ENCODE measurements around the gene QPCTL. TPM values are rescaled to one million over a fixed set of nuclear protein-coding genes. Genes with fewer than 3 reads are reported as not detected.
A peak's percentile ranks its signal among the peaks of the same experiment; 100 is the strongest.
"Not testable (repeated sequence)": the region's sequence is repeated elsewhere in the genome, so short reads cannot be mapped to it uniquely, and the experiment has no call there.

Gene QPCTL
- polyA plus RNA-seq, 1 experiment, result 6.7 TPM

GRCh38 chr19:45682908-45683307 is 9.6 kb upstream of the QPCTL start:
- CTCF ChIA-PET, result no interaction called here

DNA sequence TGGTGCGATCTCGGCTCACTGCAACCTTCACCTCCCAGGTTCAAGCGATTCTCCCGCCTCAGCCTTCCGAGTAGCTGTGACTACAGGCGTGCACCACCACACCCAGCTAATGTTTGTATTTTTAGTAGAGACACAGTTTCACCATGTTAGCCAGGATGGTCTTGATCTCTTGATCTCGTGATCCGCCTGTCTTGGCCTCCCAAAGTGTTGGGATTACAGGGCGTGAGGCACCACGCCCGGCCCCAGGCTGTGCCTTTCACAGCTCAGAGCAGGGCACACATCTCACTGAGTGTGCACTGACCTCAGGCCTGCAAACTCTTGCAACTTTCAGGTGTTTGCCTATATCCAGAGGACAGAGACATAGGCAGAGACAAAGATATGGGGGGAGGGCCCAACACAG is 7.4 kb upstream of the QPCTL start:
- H3K4me3 ChIP-seq (ENCODE audit: low read depth, low read length); H3K27ac ChIP-seq (ENCODE audit: low read depth, low read length); DNase-seq (ENCODE audit: low read depth, low spot score); H3K9me3 ChIP-seq (ENCODE audit: control insufficient read depth, insufficient read depth, low read length); H3K27me3 ChIP-seq (ENCODE audit: control insufficient read depth, insufficient read depth, low read length); POLR2A ChIA-PET: not testable (repeated sequence)
- CTCF ChIA-PET, result interaction anchor here (0.7 kb wide), 2 partner anchors 9 to 128 kb away, joined by 4 to 5 read pairs; no protein-coding TSS in a partner anchor

More at GRCh38 chr19:45682908-45683307, 9.6 kb upstream of the QPCTL start:
- no peak for TF ChIP-seq CTCF (IDR thresholded peaks at IDR 0.05; ENCODE audit: low read depth, low read length)
- H3K27me3 ChIP-seq (ENCODE audit: control insufficient read depth, insufficient read depth, low read length), result peaks cover under 1% of the 10 kb centered on the region
- POLR2A ChIA-PET, result interaction anchor here (0.6 kb wide), 1 partner anchor 159 kb away, joined by 3 read pairs; no protein-coding TSS in a partner anchor
- no peak overlapping the region for H3K27ac ChIP-seq (ENCODE audit: low read depth, low read length)
- no peak for DNase-seq (ENCODE audit: low read depth, low spot score)
- H3K9me3 ChIP-seq (ENCODE audit: control insufficient read depth, insufficient read depth, low read length), result no peaks in the 10 kb centered on the region; the same call in 1 of the 2 replicates
- no peak overlapping the region for H3K4me3 ChIP-seq (ENCODE audit: low read depth, low read length)

DNA sequence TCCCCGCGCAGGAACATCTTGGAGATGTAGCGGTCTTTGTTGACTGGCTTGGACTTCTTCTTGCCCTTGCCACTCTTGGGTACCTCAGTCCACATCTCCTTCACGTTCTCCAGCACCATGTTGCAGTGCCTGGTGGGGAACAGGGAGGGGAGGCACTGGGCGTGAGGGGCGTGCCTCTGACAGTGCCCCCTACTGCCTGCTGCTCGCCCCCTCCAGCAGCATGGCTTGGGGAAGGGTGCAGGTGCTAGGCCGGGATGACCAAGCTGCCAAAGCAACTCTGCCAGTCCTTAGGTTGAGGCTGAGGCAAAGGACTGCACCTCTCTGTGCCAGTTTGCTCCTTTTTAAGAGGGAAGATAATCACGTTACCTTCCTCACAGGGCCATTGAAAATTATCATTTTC is 4.9 kb upstream of the QPCTL start:
- no peak for DNase-seq (ENCODE audit: low read depth, low spot score)
- ChIA-PET POLR2A (no interaction called here), CTCF (no interaction called here)
- no peaks in the 10 kb centered on the region; the same call in 1 of the 2 replicates for H3K9me3 ChIP-seq (ENCODE audit: control insufficient read depth, insufficient read depth, low read length)
- H3K27me3 ChIP-seq (ENCODE audit: control insufficient read depth, insufficient read depth, low read length), result no peaks in the 10 kb centered on the region
- H3K27ac ChIP-seq (ENCODE audit: low read depth, low read length), result no peak overlapping the region
- TF ChIP-seq CTCF (IDR thresholded peaks at IDR 0.05; ENCODE audit: low read depth, low read length), result no peak
- no peak overlapping the region for H3K4me3 ChIP-seq (ENCODE audit: low read depth, low read length)

DNA sequence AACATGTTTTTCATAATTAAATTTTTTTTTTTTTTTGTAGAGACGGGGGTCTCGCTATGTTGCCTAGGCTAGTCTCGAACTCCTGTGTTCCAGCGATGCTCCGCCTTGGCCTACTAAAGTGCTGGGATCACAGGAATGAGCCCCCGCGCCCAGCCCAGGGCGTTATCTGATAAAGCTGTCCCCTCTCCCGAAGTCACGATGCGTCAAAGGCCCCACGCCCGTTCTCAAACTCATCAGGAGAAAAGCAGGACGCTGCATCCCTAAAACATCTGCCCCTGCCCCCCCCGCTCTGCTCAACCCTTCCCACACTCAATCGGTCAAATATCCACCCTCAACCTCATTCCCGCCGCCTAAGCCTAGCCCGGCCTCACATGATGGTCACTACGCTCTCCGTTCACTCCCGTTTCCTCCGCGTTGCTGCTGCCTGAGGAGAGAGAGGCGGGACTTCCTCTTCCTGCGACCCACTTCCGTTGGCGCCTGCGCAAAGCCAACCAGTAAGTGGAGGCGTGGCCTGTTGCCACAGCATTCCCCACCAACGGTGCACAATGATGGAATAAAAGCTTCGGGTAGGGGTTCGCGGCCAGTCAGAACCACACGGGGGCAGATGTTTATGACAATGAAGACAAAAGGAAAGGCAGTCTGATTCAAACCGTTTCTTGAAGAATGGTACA is 815 bp upstream of the QPCTL start, which contains the start of gene SNRPD2:
Gene SNRPD2, minus strand, starts transcription at position 438 of the 671 bp plus-strand sequence. Its CDS starts 65 bp downstream, at position 373.
- ChIA-PET CTCF (interaction anchor here (0.6 to 3.5 kb wide), 9 partner anchors 12 to 206 kb away, joined by 3 to 56 read pairs (median 4); partner anchors contain the start of gene DMPK), POLR2A (interaction anchor here (0.7 to 2.9 kb wide), 10 partner anchors 14 to 107 kb away, joined by 3 to 35 read pairs (median 5); partner anchors contain the start of genes FBXO46 and SIX5)
- peak; percentile 87 for DNase-seq (ENCODE audit: low read depth, low spot score)
- Histone ChIP-seq H3K4me3 (ENCODE audit: low read depth, low read length) (peak within 1 kb of the TSS; percentile 96), H3K27ac (ENCODE audit: low read depth, low read length) (peak within 1 kb of the TSS; percentile 89), H3K9me3 (ENCODE audit: control insufficient read depth, insufficient read depth, low read length) (no peaks in the 10 kb centered on the region; the same call in 1 of the 2 replicates), H3K27me3 (ENCODE audit: control insufficient read depth, insufficient read depth, low read length) (no peaks in the 10 kb centered on the region)
- TF ChIP-seq CTCF (IDR thresholded peaks at IDR 0.05; ENCODE audit: low read depth, low read length), result no peak

GRCh38 chr19:45693106-45693788 is 781 bp downstream of the QPCTL start:
- Histone ChIP-seq H3K27ac (ENCODE audit: low read depth, low read length) (peak overlapping the region; percentile 77), H3K9me3 (ENCODE audit: control insufficient read depth, insufficient read depth, low read length) (no peaks in the 10 kb centered on the region; the same call in 1 of the 2 replicates), H3K27me3 (ENCODE audit: control insufficient read depth, insufficient read depth, low read length) (no peaks in the 10 kb centered on the region), H3K4me3 (ENCODE audit: low read depth, low read length) (peak overlapping the region; percentile 96)
- ChIA-PET POLR2A (interaction anchor here (1.1 to 2.9 kb wide), 6 partner anchors 13 to 76 kb away, joined by 4 to 35 read pairs (median 6); partner anchors contain the start of genes FBXO46 and SIX5), CTCF (interaction anchor here (0.6 to 3.5 kb wide), 20 partner anchors 8 to 226 kb away, joined by 3 to 56 read pairs (median 4); partner anchors contain the start of genes FBXO46 and FOSB)
- peak; percentile 89 for TF ChIP-seq CTCF (IDR thresholded peaks at IDR 0.05; ENCODE audit: low read depth, low read length)
- no peak for DNase-seq (ENCODE audit: low read depth, low spot score)
